Measurements from ENCODE around the gene CFAP73.
A peak's percentile ranks its signal among the peaks of the same experiment; 100 is the strongest.

The CFAP73 gene

GRCh38 chr12:113170926-113171325 lies 21.4 kb downstream of the CFAP73 start:
- H3K4me3 ChIP-seq (ENCODE audit: low read depth, low read length) = no peak overlapping the region
- no peak for DNase-seq (ENCODE audit: low read depth)
- TF ChIP-seq MYC (IDR thresholded peaks at IDR 0.05; ENCODE audit: low read depth, low read length) (no peak), POLR2A (IDR thresholded peaks at IDR 0.05; ENCODE audit: extremely low read depth, insufficient read length) (no peak), MAX (IDR thresholded peaks at IDR 0.05; ENCODE audit: low read depth, low read length) (no peak)
- TF ChIP-seq, protein P1, sequence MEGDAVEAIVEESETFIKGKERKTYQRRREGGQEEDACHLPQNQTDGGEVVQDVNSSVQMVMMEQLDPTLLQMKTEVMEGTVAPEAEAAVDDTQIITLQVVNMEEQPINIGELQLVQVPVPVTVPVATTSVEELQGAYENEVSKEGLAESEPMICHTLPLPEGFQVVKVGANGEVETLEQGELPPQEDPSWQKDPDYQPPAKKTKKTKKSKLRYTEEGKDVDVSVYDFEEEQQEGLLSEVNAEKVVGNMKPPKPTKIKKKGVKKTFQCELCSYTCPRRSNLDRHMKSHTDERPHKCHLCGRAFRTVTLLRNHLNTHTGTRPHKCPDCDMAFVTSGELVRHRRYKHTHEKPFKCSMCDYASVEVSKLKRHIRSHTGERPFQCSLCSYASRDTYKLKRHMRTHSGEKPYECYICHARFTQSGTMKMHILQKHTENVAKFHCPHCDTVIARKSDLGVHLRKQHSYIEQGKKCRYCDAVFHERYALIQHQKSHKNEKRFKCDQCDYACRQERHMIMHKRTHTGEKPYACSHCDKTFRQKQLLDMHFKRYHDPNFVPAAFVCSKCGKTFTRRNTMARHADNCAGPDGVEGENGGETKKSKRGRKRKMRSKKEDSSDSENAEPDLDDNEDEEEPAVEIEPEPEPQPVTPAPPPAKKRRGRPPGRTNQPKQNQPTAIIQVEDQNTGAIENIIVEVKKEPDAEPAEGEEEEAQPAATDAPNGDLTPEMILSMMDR (IDR thresholded peaks at IDR 0.05; ENCODE audit: low read depth, low read length) = no peak

DNA sequence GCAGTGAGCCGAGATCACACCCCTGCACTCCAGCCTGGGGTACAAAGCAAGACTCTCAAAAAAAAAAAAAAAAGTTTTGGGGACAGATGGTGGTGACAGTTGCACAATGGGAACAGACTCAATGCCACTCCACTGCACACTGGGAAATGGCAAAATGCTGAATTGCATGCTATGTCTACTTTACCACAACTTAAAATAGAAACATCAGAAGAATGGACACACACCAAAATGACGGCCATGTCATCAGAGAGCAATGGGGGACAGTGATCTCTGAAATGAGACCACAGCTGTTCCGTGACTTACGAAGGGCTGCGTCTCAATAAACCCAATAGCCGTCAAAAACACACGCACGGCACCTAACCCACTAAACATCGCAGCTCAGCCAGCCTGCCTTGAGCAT lies 22.0 kb downstream of the CFAP73 start:
- TF ChIP-seq, protein P1 (IDR thresholded peaks at IDR 0.05; ENCODE audit: low read depth, low read length) = no peak
- TF ChIP-seq MYC (IDR thresholded peaks at IDR 0.05; ENCODE audit: low read depth, low read length) (no peak), MAX (IDR thresholded peaks at IDR 0.05; ENCODE audit: low read depth, low read length) (no peak), POLR2A (IDR thresholded peaks at IDR 0.05; ENCODE audit: extremely low read depth, insufficient read length) (no peak)
- no peak for DNase-seq (ENCODE audit: low read depth)
- no peak overlapping the region for H3K4me3 ChIP-seq (ENCODE audit: low read depth, low read length)

DNA sequence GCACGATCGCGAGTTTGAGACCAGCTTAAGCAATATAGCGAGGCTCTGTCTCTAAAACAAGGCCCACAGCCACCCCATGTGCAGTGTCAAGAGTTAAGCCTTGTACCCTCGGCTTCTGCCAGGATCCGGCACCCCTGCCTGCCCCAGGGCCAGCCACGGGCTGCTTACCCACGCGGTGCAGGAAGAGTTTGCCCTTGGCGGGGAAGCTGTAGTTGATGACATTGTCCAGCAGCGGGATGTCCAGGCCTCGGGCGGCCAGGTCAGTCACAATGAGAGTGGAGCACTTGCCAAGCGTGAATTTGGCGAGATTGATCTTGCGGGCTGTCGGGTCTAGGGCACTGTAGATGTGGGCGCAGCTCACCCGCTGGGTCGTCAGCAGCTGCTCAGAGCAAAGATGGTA lies 22.7 kb downstream of the CFAP73 start:
- no peak overlapping the region for H3K4me3 ChIP-seq (ENCODE audit: low read depth, low read length)
- TF ChIP-seq POLR2A (IDR thresholded peaks at IDR 0.05; ENCODE audit: extremely low read depth, insufficient read length) (no peak), MAX (IDR thresholded peaks at IDR 0.05; ENCODE audit: low read depth, low read length) (no peak)
- TF ChIP-seq, protein P1 (IDR thresholded peaks at IDR 0.05; ENCODE audit: low read depth, low read length) = no peak

DNA sequence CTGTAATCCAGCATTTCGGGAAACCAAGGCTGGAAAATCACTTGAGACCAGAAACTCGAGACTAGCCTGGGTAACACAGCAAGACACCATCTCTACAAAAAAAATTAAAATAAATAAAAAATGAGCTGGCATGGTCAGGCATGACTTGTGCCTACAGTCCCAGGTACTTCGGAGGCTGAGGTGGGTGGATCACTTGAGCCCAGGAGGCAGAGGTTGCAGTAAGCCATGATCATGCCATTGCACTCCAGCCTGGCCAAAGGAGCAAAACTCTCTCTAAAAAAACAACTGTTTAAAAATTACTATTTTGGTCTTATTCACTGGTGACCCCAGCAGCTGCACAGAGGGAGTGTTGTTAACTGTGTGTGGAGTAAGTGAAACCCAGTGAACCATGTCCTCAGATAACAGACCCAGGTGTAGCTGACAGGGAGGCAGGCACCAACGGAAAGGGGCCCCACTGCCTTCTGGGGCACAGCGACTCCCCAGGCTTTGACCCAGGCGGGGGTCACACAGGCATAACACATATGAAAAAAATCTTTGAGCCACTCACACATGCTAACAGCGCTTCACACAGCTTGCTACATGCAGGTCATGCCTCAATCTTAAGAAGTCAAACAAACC lies 23.7 kb downstream of the CFAP73 start:
- DNase-seq (ENCODE audit: low read depth) = no peak
- H3K4me3 ChIP-seq (ENCODE audit: low read depth, low read length) = no peak overlapping the region
- no peak for TF ChIP-seq MAX (IDR thresholded peaks at IDR 0.05; ENCODE audit: low read depth, low read length)
- TF ChIP-seq, protein P1 (IDR thresholded peaks at IDR 0.05; ENCODE audit: low read depth, low read length) = no peak
- no peak for TF ChIP-seq MYC (IDR thresholded peaks at IDR 0.05; ENCODE audit: low read depth, low read length)
- TF ChIP-seq POLR2A (IDR thresholded peaks at IDR 0.05; ENCODE audit: extremely low read depth, insufficient read length) = no peak

More for the DNA sequence above, 22.7 kb downstream of the CFAP73 start:
- no peak for DNase-seq (ENCODE audit: low read depth)

DNA sequence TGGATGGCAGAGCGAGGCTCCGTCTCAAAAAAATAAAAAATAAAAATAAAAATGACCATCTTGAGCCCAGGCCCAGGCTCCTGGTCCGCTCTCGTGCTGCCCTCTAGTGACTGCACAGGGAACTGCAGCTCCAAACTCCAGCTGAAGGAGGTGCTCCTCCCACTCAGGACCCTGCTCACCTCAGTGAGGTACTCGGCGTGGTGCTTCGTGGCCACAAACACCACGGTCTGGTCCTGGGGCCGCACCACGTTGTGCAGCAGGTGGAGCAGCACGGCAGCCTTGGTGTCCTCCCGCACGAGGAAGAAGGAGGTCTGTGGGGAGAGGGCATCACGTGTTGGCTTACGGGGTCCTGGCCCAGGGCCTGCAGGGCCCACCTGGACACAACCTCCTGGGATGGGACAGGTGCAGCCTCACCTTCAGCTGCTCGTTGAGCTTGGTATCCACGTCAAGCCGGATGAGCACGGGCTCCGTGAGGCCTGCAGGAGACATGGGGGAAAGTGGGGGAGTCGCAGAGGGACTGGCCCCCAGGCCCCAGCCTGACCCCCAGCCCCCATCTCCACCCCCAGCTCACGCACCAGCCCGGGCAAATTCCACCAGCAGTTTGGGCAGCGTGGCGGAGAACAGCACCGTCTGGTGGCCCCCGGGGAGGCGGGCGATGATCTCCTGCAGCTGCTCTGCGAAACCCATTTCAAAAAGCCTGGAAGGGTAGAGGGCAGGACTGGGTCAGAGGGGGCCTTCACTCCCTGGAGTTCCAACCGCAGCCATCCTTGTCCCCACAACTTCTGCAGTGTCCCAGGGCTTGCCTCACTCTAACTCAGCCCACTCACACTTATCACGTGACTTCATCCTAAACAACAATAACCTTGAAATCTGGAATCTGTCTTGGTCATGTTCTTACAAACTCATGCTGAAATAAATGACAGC lies 25.2 kb downstream of the CFAP73 start:
- TF ChIP-seq, protein P1 (IDR thresholded peaks at IDR 0.05; ENCODE audit: low read depth, low read length) = peak; percentile 99
- no peak for TF ChIP-seq MAX (IDR thresholded peaks at IDR 0.05; ENCODE audit: low read depth, low read length)
- DNase-seq (ENCODE audit: low read depth) = peak; percentile 74
- no peak overlapping the region for H3K4me3 ChIP-seq (ENCODE audit: low read depth, low read length)
